GM12878 (cell line): Measurements from ENCODE around the gene TULP4. TPM values are rescaled to one million over a fixed set of nuclear protein-coding genes. Genes with fewer than 3 reads are reported as not detected.

Source experiments
- ATAC-seq: fragments of 200-7000 bp; cut with Tn5 transposase; 3 replicates; pipeline ENCODE4 v1.9.1; 2020; ENCODE audit warnings: mild to moderate bottlenecking, moderate library complexity
- BruUV-seq: library from RNA; stranded (reverse); fragments of 400-500 nt; replicated peaks from 2 replicates; lab custom pipeline; 2021; lab: Mats Ljungman, UMichigan
- CTCF ChIA-PET: fragments of 300-600 bp; sonication (Branson Sonifier 250); formaldehyde crosslinking; extraction: SDS; loops from one replicate; lab custom pipeline; 2021; ENCODE audit warnings: inconsistent platforms; lab: Yijun Ruan, JAX
- POLR2A ChIA-PET: fragments of 350-600 bp; formaldehyde crosslinking; extraction: SDS; loops from one replicate; lab custom pipeline; 2021; ENCODE audit warnings: inconsistent platforms; lab: Charles Lee
- RAD21 ChIA-PET: fragments of 300-600 bp; sonication (Branson Sonifier 250); formaldehyde crosslinking; loops from one replicate; lab custom pipeline; 2023; ENCODE audit warnings: antibody characterized with exemption; ENCODE audit not compliant: unreplicated experiment; lab: Charles Lee
- SMC1A ChIA-PET: fragments of 300-600 bp; sonication (Branson Sonifier 250); formaldehyde crosslinking; loops from one replicate; lab custom pipeline; 2023; ENCODE audit not compliant: unreplicated experiment, uncharacterized antibody; lab: Charles Lee
- DNase-seq: peaks from one replicate; pipeline ENCODE4 v3.0.0-alpha.2; 2011; ENCODE audit warnings: low read depth, low spot score
- FAIRE-seq: peaks from 3 replicates; lab custom pipeline; 2011; peaks lifted over from hg19 to GRCh38; lab: Jason Lieb, UNC
- H2AFZ ChIP-seq: 2 replicates; pipeline ENCODE4 v1.6.0; 2011; ENCODE audit warnings: low read depth, low read length, control low read depth; ENCODE audit not compliant: control insufficient read depth
- H3K27ac ChIP-seq: 2 replicates; pipeline ENCODE4 v1.5.1; 2011; ENCODE audit warnings: control low read depth; ENCODE audit not compliant: control insufficient read depth, insufficient read depth
- H3K27me3 ChIP-seq, 2 experiments: replicated peaks in 1 of 2; 2 replicates each; pipeline versions ENCODE4 v1.6.0 to v1.6.1; 2011; ENCODE audit warnings: low read length in 1 of 2; ENCODE audit not compliant: control insufficient read depth in 2 of 2, insufficient read depth in 2 of 2
- H3K36me3 ChIP-seq, 2 experiments: 2 replicates each; pipeline ENCODE4 v1.5.1; 2011; ENCODE audit warnings: low read length in 1 of 2; ENCODE audit not compliant: control insufficient read depth in 2 of 2, insufficient read depth in 2 of 2
- H3K4me1 ChIP-seq: 2 replicates; pipeline ENCODE4 v1.6.1; 2011; ENCODE audit warnings: mild to moderate bottlenecking, low read length, moderate library complexity, mixed read lengths; ENCODE audit not compliant: control insufficient read depth, insufficient read depth
- H3K4me2 ChIP-seq: 2 replicates; pipeline ENCODE4 v1.6.0; 2011; ENCODE audit warnings: control low read depth; ENCODE audit not compliant: control insufficient read depth, insufficient read depth
- H3K4me3 ChIP-seq: fragments of 200-600 bp; sonication (generic); 2 replicates; pipeline ENCODE4 v1.5.1; 2016
- H3K79me2 ChIP-seq: 2 replicates; pipeline ENCODE4 v1.6.0; 2011; ENCODE audit warnings: low read length; ENCODE audit not compliant: control insufficient read depth, insufficient read depth
- H3K9ac ChIP-seq: 2 replicates; pipeline ENCODE4 v1.8.0; 2011; ENCODE audit warnings: low read length, control low read depth, mixed read lengths; ENCODE audit not compliant: control insufficient read depth, insufficient read depth
- H3K9me3 ChIP-seq: replicated peaks from 3 replicates; pipeline ENCODE4 v1.5.1; 2011; ENCODE audit warnings: mild to moderate bottlenecking, low read length; ENCODE audit not compliant: control insufficient read depth, insufficient read depth
- H4K20me1 ChIP-seq: 2 replicates; pipeline ENCODE4 v1.6.0; 2011; ENCODE audit not compliant: control insufficient read depth, insufficient read depth
- ATF2 ChIP-seq: IDR thresholded peaks from 2 replicates; pipeline ENCODE4 v1.6.1; 2012; ENCODE audit warnings: low read length, inconsistent platforms
- CEBPZ ChIP-seq: fragments of 150-350 bp; IDR thresholded peaks from 2 replicates; pipeline ENCODE4 v1.6.1; 2016; ENCODE audit warnings: low read depth, low read length
- HDAC6 ChIP-seq: fragments of 200-600 bp; sonication (generic); IDR thresholded peaks from one replicate; pipeline ENCODE4 v1.8.0; 2017; ENCODE audit warnings: antibody characterized with exemption; ENCODE audit not compliant: unreplicated experiment
- JUNB ChIP-seq: IDR thresholded peaks from 2 replicates; pipeline ENCODE4 v1.6.1; 2016; ENCODE audit warnings: antibody characterized with exemption, mild to moderate bottlenecking
- NBN ChIP-seq: fragments of 450-650 bp; IDR thresholded peaks from 2 replicates; pipeline ENCODE4 v1.6.1; 2016
- SMARCA5 ChIP-seq: fragments of 450-650 bp; IDR thresholded peaks from 2 replicates; pipeline ENCODE4 v1.6.1; 2017; ENCODE audit warnings: mild to moderate bottlenecking
- STAT1 ChIP-seq: fragments of 450-650 bp; conservative IDR thresholded peaks from 2 replicates; pipeline ENCODE4 v1.6.1; 2014; ENCODE audit warnings: antibody characterized with exemption, mild to moderate bottlenecking
- YY1 ChIP-seq: IDR thresholded peaks from 2 replicates; pipeline ENCODE4 v1.6.1; 2011; ENCODE audit warnings: low read depth, mild to moderate bottlenecking, low read length
- ZBTB40 ChIP-seq: fragments of 450-650 bp; IDR thresholded peaks from 2 replicates; pipeline ENCODE4 v1.6.1; 2016; ENCODE audit warnings: mild to moderate bottlenecking, moderate library complexity, borderline replicate concordance
- ZZZ3 ChIP-seq: IDR thresholded peaks from 2 replicates; pipeline ENCODE4 v1.6.1; 2011; ENCODE audit warnings: low read depth; ENCODE audit not compliant: control insufficient read depth, insufficient read length
- WGBS: methylation state at CpG from one replicate; pipeline ENCODE4 v1.1.6; 2016; ENCODE audit warnings: low lambda C conversion rate; ENCODE audit not compliant: insufficient replicate concordance, insufficient coverage; ENCODE audit errors: missing lambda C conversion rate; 5-methylcytosine and 5-hydroxymethylcytosine counted together
- in situ Hi-C: fragments of 300-500 bp; cut with MboI; formaldehyde crosslinking; loops from 9 replicates; pipeline ENCODE4 v1.14.3; 2018; ENCODE audit warnings: mixed read lengths
- intact Hi-C: fragments of 100-400 bp; cut with micrococcal nuclease; formaldehyde crosslinking; loops from one replicate; pipeline ENCODE4 v1.14.2; 2022; ENCODE audit not compliant: unreplicated experiment
- polyA plus RNA-seq, 11 experiments: library from polyadenylated mRNA; depleted of rRNA in 4 of 11; unstranded in 6 of 11; stranded (reverse) in 5 of 11; fragments of >200 nt; fragmentation: Nextera tagmentation in 4 of 11; fragmentation: Illumina TruSeq in 1 of 11; extraction: Ambion mirVana in 4 of 11; extraction: Trizol in 1 of 11; gene quantifications; 1 replicate in 1 of 11; 2 replicates in 10 of 11; pipeline versions ENCODE4 v1.2.1 to v1.2.3, GENCODE V29; 2011 to 2016; ENCODE audit warnings: inconsistent platforms in 2 of 11, missing spikeins in 2 of 11, low read depth in 1 of 11
- total RNA-seq, 4 experiments: library from RNA; depleted of rRNA in 3 of 4; stranded (reverse); fragments of >200 nt in 3 of 4; fragmentation: Illumina TruSeq in 1 of 4; extraction: Trizol in 1 of 4; gene quantifications; 2 replicates each; pipeline versions ENCODE4 v1.2.1 to v1.2.3, GENCODE V29; 2013 to 2021
- TF ChIP-seq, protein P1 (sequence below): fragments of 450-650 bp; IDR thresholded peaks from 2 replicates; pipeline ENCODE4 v1.6.1; 2017; ENCODE audit warnings: antibody characterized with exemption, mild to moderate bottlenecking, moderate library complexity

The TULP4 gene
- total and polyA plus RNA-seq, 10 of the 15 experiments (the other 5 are each of a cell fraction or from before 2014, with no cell fraction given) = 0.73 to 31.8 (median 14.0) TPM

GRCh38 chr6:158329531-158329930, 17.3 kb downstream of the TULP4 start:
- TF ChIP-seq ATF2 = no peak
- no peak for TF ChIP-seq ZZZ3
- no peak for TF ChIP-seq STAT1
- TF ChIP-seq, protein P1, sequence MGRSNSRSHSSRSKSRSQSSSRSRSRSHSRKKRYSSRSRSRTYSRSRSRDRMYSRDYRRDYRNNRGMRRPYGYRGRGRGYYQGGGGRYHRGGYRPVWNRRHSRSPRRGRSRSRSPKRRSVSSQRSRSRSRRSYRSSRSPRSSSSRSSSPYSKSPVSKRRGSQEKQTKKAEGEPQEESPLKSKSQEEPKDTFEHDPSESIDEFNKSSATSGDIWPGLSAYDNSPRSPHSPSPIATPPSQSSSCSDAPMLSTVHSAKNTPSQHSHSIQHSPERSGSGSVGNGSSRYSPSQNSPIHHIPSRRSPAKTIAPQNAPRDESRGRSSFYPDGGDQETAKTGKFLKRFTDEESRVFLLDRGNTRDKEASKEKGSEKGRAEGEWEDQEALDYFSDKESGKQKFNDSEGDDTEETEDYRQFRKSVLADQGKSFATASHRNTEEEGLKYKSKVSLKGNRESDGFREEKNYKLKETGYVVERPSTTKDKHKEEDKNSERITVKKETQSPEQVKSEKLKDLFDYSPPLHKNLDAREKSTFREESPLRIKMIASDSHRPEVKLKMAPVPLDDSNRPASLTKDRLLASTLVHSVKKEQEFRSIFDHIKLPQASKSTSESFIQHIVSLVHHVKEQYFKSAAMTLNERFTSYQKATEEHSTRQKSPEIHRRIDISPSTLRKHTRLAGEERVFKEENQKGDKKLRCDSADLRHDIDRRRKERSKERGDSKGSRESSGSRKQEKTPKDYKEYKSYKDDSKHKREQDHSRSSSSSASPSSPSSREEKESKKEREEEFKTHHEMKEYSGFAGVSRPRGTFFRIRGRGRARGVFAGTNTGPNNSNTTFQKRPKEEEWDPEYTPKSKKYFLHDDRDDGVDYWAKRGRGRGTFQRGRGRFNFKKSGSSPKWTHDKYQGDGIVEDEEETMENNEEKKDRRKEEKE = no peak
- no peak for TF ChIP-seq HDAC6
- TF ChIP-seq ZBTB40 = no peak
- no peak for TF ChIP-seq CEBPZ
- no peak for TF ChIP-seq NBN
- TF ChIP-seq JUNB = no peak
- TF ChIP-seq YY1 = no peak
- TF ChIP-seq SMARCA5 = no peak
- H3K27me3 ChIP-seq = no peaks in the 10 kb centered on the region
- H3K27ac ChIP-seq = no peak overlapping the region
- DNase-seq (no peak), FAIRE-seq (no peak), ATAC-seq (no peak)
- no peaks in the 10 kb centered on the region; a peak in 1 of 4 replicates for H3K36me3 ChIP-seq
- WGBS = 96% methylated on average over 1 of the region's 1 CpG
- ChIA-PET POLR2A (interaction anchor here (0.6 kb wide), 2 partner anchors 59 to 154 kb away, joined by 3 to 6 read pairs; no protein-coding TSS in a partner anchor), SMC1A (interaction anchor here (0.6 to 1.4 kb wide), 10 partner anchors 10 to 230 kb away, joined by 3 to 5 read pairs (median 3); partner anchors contain the start of gene TMEM181), RAD21 (interaction anchor here (0.7 to 3.0 kb wide), 3 partner anchors 8 to 754 kb away, joined by 3 to 16 read pairs (median 3); no protein-coding TSS in a partner anchor), CTCF (interaction anchor here (0.6 to 1.3 kb wide), 3 partner anchors 11 to 121 kb away, joined by 3 to 5 read pairs (median 4); no protein-coding TSS in a partner anchor)
- H3K79me2 ChIP-seq = peaks cover 9% of the 10 kb centered on the region
- H4K20me1 ChIP-seq = no peaks in the 10 kb centered on the region
- no peak overlapping the region for H3K4me3 ChIP-seq
- H3K4me1 ChIP-seq = peaks cover 17% of the 10 kb centered on the region
- intact Hi-C loops = no loop called here
- no peak overlapping the region for H2AFZ ChIP-seq
- no TSS peak for BruUV-seq
- no peak overlapping the region for H3K4me2 ChIP-seq
- H3K9ac ChIP-seq = no peak overlapping the region
- H3K9me3 ChIP-seq = peaks cover 1% of the 10 kb centered on the region; the same call in 2 of the 3 replicates
- in situ Hi-C loops = no loop called here
